Measurements from ENCODE around the gene ATP6V0E1. TPM values are rescaled to one million over a fixed set of nuclear protein-coding genes. Genes with fewer than 3 reads are reported as not detected.

Gene ATP6V0E1
- total RNA-seq: 141 TPM

DNA sequence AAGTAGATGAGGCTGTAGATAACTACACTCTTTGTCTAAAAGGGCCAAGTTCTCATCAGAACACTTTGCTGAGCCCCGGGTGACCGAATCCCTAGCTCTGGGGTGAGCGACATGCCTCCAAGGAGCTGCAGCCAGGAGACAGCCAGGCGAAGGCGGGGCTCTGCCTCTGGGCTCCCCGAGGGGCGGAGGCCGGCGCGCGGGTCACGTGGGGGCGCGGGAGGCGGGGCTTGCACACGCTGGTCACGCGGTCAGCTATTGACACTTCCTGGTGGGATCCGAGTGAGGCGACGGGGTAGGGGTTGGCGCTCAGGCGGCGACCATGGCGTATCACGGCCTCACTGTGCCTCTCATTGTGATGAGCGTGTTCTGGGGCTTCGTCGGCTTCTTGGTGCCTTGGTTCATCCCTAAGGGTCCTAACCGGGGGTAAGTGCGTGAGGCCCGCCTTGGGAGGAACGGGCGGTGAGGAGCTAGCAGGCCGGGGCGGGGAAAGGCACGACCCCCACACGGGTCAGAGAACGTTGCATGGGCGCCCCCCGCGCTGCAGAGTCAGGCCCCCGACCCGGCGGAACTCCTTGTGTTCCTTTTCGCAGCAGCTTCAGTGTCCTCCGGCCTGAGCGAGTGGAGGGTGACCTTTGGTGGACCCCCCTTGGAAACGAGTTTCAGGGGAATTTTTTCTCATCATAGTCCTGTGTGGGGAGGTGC is at the start of gene ATP6V0E1:
Gene ATP6V0E1, plus strand, starts transcription at position 230 of the 702 bp plus-strand sequence. Its CDS starts 90 bp downstream, at position 320.
- ATAC-seq (peak; percentile 99), DNase-seq (ENCODE audit: low spot score) (peak; percentile 98)
- intact Hi-C loops (cut with DNase I): no loop called here

DNA sequence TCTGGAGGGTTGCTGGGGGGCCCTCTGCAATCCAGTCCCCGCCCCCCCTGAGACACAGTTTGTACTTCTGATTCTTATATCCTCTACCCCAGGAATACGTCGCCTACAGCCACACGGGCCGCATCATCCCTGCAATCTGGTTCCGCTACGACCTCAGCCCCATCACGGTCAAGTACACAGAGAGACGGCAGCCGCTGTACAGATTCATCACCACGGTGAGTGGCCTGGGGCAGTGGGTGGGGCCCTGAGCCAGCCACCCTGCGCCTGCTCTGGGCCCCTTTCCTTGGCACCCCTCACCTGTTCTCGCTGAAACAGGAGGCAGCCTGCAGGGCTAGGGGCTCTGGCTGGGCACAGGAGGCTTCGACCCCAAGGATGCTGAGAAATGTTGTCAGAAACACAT is 48.5 kb upstream of the ATP6V0E1 start:
- ATAC-seq (no peak), DNase-seq (ENCODE audit: low spot score) (no peak)
- intact Hi-C loops (cut with DNase I): no loop called here

DNA sequence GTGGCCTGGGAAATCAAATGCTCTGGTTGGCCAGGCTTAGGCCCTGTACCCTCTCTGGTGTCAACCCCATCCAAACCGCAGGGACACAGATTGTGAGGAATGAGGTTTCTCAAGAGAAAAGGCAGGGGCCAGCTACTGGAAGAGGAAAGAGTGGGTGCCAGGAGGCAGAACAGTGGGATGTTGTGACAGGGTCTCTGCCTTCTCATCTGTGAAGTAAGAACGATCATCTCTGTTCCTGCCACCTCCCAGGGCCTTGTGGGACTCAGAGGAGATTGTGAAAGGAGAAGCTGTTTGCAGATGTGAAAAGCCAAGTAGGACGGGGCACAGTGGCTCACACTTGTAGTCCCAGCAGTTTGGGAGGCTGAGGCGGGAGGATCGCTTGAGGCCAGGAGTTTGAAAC is 47.2 kb upstream of the ATP6V0E1 start:
- no peak for ATAC-seq
- no peak for DNase-seq (ENCODE audit: low spot score)
- intact Hi-C loops (cut with DNase I): no loop called here

DNA sequence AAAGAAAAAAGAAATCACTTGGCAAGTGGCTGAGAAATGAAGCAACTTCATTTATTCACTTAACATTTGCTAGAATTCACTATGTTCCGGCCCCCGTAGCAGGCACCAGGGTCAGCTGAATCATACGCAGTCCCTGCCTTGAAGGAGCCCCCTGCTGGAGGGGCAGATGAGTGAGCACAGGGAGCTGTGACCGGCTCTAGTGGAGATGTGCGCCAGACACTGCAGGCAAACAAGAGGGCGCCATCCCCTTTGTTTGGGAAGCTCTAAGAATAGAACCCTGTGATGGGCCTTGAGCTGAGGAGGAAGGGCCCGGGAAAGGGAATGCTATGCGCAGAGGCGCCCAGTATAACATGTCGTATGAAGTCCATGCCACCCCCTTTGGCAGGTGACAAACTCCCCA is 44.5 kb upstream of the ATP6V0E1 start:
- no peak for ATAC-seq
- no peak for DNase-seq (ENCODE audit: low spot score)
- intact Hi-C loops (cut with DNase I): no loop called here

DNA sequence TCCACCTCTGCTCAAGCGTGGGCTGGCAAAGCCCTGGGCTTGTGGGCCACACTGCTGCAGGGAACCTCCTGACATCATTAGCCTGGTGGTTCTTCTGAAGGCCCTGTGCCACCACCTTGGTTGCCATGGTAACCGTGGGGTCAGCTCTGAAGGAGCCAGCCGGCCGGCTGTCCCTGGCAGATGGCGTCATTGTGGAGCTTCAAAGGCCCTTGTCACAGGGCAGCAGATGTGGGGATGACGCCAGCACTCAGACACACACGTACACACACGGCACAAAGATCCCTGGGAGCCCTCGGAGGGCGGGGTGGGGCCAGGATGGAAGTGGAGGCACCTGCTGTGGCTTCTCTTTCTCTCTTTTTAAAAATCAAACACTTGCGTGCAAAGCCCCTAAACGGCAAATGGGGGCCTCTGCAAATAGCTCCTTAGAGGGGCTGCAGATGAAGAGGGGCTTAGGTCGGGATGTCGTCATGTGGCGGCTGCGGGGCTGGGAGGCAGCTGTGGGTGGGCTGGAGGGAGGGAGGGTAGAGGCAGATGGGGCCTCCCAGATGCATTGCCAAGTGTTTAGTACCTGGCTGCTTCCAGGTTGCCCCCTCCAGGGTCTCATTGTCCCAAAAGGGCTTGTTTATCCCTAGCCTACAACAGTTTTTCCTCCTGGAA is 43.8 kb upstream of the ATP6V0E1 start:
- intact Hi-C loops (cut with DNase I): no loop called here
- DNase-seq (ENCODE audit: low spot score) (no peak), ATAC-seq (no peak)

DNA sequence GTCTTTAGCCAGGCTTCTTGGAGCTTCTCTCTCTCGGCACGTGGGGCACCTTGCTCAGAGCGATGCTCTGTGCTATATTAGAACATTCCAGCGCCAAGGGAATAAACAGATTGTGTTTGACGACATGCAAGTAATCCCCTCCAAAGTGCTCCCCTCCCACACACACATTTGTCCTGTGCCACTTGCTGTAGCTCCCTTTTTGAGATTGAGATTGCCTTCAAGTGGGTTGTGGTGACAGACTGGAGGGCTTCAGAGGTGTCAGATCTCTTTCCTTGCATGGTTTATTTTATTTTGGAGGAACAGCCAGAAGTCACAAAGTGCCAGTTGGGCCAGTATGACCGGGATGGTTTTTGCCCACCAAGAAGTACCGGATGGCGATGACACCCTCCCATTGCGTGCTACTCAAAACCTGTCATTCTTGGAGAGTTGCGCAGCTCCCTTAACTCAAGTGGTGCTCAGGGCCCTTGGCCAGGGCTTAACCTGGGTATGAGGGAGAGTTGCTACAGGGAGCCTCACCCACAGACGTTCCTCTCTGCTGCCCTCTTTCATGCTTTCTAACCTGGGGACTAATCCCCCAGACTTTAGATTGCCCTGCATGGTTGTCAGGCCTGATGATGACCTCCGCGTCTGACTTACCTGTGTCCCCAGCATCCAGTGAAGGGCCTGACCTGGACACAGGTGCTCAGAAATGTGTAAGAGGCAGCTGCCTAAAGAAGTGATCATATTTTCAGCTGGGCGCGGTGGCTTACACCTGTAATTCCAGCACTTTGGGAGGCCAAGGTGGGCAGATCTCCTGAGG is 43.1 kb upstream of the ATP6V0E1 start:
- ATAC-seq: no peak
- no peak for DNase-seq (ENCODE audit: low spot score)
- intact Hi-C loops (cut with DNase I): no loop called here

DNA sequence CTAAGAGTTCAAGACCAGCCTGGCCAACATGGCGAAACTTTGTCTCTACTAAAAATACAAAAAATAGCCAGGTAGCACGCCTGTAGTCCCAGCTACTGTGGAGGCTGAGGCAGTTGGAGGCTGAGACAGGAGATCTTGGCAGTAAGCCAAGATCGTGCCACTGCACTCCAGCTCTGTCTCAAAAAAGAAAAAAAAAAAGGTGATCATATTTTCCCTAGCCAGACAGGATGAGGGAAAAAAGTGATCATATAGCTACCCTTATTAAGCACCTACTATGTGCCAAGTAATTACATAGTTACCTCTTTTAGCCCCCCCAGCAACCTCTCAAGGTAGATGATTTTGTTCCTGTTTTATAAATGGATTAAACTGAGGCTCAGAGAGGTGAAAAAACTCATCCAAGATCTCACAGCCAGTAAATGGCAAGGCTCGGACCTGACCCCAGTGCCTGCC is 42.5 kb upstream of the ATP6V0E1 start:
- ATAC-seq (no peak), DNase-seq (ENCODE audit: low spot score) (no peak)
- intact Hi-C loops (cut with DNase I): no loop called here

DNA sequence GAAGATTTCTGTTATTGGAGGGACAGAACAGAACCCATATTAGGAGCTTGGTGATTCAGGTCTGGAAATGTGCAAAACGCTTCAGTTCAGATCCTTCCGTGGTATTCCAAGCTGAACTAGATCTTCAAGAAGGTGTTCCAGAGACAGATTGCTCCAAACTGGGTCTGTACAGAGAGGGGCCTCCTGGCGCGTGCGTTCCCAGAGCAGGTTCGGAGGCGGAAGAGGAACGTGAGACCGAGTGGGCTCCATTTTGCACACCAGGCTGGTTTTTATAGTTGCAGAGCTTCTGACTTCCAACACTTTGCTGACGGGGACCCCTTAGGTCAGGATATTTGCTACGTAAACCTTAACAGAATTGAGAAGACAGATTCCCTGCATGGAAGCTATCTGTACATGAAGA is 41.0 kb upstream of the ATP6V0E1 start:
- DNase-seq (ENCODE audit: low spot score): no peak

DNA sequence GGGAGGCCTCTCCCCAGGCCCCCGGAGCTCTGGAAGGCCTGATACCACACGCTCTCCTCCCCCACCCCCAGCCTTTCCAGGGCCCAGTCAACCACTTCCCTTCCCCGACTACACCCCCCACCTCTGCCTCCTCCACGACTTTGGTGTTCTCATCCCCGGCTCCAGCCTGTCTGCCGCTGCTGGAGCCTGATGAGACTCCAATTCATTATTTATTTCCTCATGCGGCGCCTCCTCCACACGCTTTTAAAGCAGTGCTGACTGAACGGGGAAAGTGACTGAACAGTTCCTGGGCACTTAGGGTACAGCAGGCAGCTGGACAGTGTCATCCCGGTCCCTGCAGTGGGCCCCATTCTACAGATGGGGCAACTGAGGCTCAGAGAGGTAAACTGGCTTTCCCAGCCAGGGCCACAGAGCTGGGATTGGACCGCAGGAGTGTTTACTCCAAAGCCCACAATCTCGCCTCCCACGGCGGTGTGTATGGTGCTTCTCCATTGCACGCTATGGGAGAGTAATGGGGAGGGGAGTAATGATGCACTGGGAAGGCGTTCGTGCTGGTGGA is 40.2 kb upstream of the ATP6V0E1 start:
- intact Hi-C loops (cut with DNase I): no loop called here
- ATAC-seq: no peak
- no peak for DNase-seq (ENCODE audit: low spot score)

More for the DNA sequence above, 41.0 kb upstream of the ATP6V0E1 start:
- no peak for ATAC-seq
- intact Hi-C loops (cut with DNase I): no loop called here

DNA sequence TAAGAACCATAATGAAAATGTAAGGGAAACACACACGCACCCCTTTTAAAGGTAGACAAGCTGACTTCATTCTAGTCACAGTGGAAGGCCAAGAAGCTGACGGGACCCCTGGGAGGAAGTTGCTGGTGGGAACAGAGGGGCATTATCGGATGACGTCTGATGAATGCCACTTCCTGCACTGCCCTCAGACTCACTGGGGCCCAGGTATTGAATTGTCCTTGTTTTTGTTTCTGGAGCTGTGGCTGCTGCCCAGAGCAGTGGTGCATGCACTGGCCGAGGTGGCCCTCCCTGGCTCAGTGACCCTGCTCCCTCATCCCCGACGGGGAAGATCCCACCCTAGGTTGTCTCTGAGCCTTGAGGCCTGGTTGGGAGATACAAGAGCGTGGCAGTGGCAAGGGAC is 39.7 kb upstream of the ATP6V0E1 start:
- ATAC-seq (no peak), DNase-seq (ENCODE audit: low spot score) (no peak)
- intact Hi-C loops (cut with DNase I): no loop called here

DNA sequence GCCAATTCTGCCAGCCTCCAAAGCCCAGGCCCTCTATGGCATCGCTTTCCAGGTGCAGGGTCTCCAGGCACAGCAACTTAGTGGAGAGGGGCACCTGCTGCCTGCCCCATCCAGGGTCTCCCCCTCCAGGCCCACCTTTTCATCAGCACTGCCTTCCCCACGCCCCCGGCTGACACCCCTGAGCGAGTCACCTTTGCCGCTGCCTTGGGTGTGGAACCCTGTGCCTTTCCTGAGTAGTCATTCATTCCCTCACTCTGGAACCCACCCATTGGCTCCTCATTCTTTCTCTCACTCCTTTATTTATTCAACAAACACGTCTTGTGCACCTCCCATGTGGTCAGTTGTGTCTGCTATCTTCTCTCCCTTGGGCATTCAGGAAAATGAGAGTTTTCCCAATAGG is 38.8 kb upstream of the ATP6V0E1 start:
- intact Hi-C loops (cut with DNase I): no loop called here
- DNase-seq (ENCODE audit: low spot score) (peak; percentile 39), ATAC-seq (no peak)

DNA sequence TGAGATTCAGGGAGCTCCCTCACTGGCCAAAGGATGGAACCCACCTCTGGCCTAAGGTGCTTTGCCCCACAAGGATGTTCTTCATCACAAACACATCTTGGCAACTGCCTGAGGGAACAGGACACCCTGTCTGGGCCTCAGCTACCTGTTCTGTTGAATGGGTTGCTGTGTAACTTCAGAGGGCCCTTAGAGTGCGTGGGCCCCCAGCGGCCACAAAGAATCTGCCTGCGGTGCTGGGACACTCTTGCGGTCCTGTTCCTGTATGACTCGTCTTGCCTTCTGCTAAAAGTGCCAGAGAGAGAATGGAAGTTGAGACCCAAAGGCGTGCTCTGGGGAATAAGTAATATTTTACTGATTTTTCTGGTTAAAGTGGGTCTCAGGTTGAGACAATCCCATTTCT is 38.4 kb upstream of the ATP6V0E1 start:
- intact Hi-C loops (cut with DNase I): no loop called here
- DNase-seq (ENCODE audit: low spot score) (peak; percentile 36), ATAC-seq (no peak)

DNA sequence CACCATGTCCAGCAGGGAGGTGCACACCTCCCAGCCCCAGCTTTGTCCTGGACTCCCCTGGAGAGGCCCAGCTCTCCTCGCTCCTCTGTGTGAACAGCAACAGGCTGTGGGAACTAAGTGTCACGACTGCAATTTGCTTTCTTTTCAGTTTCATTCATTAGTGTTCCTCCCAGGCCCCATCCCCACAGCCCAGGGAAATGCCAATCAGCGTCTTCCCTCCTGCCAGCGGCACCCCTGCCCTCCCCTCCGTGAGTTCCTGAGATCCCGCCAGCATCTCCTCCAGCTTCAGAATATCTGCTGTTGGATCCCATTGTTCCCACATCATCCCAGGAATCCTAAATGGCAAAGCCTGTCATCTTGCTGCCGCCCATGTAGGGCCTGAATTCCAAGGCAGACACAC is 37.4 kb upstream of the ATP6V0E1 start:
- DNase-seq (ENCODE audit: low spot score) (no peak), ATAC-seq (no peak)
- intact Hi-C loops (cut with DNase I): no loop called here

DNA sequence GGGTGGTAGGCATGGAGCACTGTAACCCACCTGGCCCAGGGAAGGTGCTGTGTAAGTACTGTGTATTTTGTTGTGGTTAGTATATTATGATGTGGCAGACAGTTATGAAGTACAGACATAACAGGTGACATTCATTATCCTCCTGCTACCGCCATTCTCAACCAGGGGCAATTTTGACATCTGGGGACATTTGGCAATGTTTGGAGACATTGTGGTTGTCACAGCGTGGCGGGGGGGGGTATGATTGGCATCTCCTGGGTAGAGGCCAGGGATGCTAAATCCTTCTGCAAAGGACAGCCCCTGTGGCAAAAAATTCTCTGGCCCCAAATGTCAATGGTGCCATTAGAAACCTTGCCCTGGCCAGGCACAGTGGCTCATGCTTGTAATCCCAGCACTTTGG is 34.1 kb upstream of the ATP6V0E1 start:
- ATAC-seq (no peak), DNase-seq (ENCODE audit: low spot score) (no peak)
- intact Hi-C loops (cut with DNase I): no loop called here

DNA sequence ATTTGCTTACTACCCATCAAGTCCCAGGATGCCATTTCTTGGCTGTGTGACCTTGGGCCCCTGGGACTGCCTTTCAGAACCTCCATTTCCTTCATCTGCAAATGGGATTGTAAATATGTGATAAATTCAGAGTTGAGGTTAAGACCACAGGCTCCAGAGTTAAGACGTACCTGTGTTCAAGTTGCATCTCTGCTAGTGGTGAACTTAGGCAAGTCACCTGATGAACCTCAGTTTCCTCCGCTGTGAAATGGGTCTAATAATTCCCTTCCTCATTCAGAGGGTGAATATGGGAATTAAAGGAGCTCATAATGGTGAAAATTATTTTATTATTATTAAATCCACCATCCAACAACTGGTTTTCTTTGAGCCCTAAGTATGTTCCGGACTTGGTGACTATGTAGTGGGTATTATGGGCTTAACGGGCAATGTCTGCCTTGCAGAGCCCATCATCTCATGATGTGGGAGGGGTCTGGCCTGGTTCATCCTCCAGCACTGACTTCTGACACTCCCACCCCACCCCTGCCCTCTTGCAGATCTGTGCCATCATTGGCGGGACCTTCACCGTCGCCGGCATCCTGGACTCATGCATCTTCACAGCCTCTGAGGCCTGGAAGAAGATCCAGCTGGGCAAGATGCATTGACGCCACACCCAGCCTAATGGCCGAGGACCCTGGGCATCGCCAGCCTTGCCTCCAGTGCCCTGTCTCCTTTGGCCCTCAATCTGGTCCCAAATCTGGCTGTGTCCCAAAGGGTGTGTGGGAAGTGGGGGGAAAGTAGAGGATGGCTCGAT is 33.2 kb upstream of the ATP6V0E1 start:
- ATAC-seq (no peak), DNase-seq (ENCODE audit: low spot score) (no peak)
- intact Hi-C loops (cut with DNase I): no loop called here

DNA sequence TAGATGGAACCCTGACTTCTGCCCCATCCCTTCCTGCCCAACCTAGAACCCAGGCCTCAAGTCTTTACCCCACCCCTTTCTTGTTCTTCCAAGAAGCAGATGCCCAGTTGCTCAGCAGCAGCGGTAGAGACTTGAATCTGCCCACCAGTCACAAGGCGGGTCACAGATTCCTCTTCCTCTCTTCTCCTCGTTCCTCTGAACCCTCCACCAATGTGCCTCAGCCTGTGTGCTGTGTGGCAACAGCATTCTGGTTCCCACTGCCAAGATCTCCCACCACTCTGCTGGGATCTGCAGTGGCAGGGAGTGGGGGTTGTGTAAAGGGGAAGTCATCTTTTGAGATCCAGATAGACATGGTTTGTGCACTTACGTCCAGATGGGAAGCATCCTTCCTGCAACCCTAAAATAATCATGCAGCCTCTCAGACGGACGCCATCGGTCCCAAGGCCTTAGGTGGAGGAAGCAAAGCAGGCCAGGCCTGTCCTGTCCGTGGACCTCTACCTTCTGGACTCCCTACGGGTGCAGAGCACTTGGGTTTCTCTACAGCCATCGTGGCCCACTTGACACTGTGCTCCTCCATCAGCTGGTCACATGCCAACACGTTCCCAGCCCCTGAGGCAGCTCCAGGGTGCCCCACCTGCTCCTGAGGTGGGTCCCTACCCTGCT is 32.1 kb upstream of the ATP6V0E1 start:
- no peak for ATAC-seq
- no peak for DNase-seq (ENCODE audit: low spot score)
- intact Hi-C loops (cut with DNase I): no loop called here

DNA sequence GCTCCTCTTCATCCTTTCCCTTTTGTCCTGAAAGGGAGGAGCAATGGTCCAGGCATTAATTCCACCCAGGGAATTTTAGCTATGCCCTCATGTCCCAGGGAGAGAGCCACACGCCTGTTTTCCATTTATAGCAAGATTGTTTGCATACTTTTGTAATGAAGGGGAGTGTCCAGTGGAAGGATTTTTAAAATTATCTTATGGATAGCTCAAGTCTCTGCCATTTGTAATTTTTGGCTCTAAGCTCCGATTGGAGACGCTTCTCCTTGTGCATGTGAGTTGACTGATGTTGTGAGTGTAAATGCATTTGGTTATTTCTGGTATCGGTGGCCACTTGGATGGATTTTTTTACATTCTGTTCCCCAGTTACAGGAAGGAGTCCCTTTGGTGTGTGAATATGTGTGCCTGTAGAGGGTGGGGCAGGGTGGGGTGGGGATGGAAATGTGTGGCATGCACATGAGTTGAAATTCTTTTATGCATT is 31.5 kb upstream of the ATP6V0E1 start:
- DNase-seq (ENCODE audit: low spot score): no peak
- intact Hi-C loops (cut with DNase I): no loop called here
- no peak for ATAC-seq

Data from sciatic nerve (tissue), 2 donors.